ENCODE data around the gene RRP1B. TPM values are rescaled to one million over a fixed set of nuclear protein-coding genes. Genes with fewer than 3 reads are reported as not detected.
"Not testable (repeated sequence)": the region's sequence is repeated elsewhere in the genome, so short reads cannot be mapped to it uniquely, and the experiment has no call there.

The RRP1B gene
- total RNA-seq, 3 donors from 2014 or later: 17.1 to 22.6 (median 22.1) TPM

DNA sequence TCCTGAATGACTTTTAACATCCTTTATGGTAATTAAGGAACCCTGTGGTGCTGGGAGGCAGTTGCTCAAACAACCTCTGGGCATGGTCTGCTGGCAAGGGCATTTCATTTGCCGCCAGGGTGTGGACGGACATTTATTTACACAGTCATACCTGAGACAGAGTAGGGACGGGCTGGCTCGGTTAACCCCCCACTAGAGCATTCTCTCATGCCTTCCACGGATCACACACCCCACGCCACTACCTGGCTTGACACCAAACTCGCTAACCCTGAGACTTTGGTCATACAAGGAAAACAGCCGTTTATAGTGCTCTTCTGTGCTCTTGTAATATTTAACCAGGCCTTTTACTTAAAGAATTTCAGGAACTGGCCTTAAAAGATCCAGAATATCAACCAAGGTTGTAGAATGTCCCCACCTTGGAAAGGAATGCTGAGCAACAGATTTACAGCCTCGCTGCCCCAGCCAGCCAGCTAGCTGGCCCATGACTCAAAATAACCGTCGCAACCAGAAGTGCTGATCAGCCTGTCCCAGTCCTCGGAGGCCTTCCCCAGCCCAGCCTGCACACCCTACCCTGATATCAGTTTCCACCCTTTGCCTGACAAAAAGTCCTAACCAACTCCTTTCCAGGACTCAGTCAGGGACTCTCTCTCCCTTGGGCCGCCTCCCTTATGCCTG lies 53.0 kb downstream of the RRP1B start:
- Histone ChIP-seq H3K4me1 (no peaks in the 10 kb centered on the region), H3K4me3 (peak overlapping the region in 1 of 3 donors; percentile 16), H3K27me3 (no peaks in the 10 kb centered on the region), H3K36me3 (no peaks in the 10 kb centered on the region), H3K9me3 (no peaks in the 10 kb centered on the region), H3K27ac (peak overlapping the region; percentile 80 to 88)
- intact Hi-C loops (cut with DNase I; ENCODE audit: low total_unique reads): no loop called here
- no peak for TF ChIP-seq POLR2A (IDR thresholded peaks at IDR 0.05)
- TF ChIP-seq, protein P1, sequence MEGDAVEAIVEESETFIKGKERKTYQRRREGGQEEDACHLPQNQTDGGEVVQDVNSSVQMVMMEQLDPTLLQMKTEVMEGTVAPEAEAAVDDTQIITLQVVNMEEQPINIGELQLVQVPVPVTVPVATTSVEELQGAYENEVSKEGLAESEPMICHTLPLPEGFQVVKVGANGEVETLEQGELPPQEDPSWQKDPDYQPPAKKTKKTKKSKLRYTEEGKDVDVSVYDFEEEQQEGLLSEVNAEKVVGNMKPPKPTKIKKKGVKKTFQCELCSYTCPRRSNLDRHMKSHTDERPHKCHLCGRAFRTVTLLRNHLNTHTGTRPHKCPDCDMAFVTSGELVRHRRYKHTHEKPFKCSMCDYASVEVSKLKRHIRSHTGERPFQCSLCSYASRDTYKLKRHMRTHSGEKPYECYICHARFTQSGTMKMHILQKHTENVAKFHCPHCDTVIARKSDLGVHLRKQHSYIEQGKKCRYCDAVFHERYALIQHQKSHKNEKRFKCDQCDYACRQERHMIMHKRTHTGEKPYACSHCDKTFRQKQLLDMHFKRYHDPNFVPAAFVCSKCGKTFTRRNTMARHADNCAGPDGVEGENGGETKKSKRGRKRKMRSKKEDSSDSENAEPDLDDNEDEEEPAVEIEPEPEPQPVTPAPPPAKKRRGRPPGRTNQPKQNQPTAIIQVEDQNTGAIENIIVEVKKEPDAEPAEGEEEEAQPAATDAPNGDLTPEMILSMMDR (IDR thresholded peaks at IDR 0.05): peak in 1 of 3 donors; percentile 19
- DNase-seq (ENCODE audit: low spot score in 2 of 2): peak; percentile 76 to 81

DNA sequence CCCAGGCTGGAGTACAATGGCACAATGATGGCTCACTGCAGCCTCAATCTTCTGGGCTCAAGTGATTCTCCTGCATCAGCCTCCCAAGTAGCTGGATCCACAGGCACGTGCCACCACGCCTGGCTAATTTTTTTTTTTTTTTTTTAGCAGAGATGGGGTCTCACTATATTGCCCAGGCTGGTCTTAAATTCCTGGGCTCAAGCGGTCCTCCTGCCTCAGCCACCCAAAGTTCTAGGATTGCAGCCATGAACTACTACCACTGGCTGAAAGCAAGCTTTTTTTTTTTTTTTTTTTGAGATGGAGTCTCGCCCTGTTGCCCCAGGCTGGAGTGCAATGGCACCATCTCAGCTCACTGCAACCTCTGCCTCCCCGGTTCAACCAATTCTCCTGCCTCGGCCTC lies 53.8 kb downstream of the RRP1B start:
- intact Hi-C loops (cut with DNase I; ENCODE audit: low total_unique reads); H3K36me3 ChIP-seq; H3K9me3 ChIP-seq; H3K27me3 ChIP-seq; H3K4me1 ChIP-seq; H3K4me3 ChIP-seq; DNase-seq (ENCODE audit: low spot score in 2 of 2): not testable (repeated sequence)
- peak overlapping the region in 1 of 2 donors; percentile 88 for H3K27ac ChIP-seq

DNA sequence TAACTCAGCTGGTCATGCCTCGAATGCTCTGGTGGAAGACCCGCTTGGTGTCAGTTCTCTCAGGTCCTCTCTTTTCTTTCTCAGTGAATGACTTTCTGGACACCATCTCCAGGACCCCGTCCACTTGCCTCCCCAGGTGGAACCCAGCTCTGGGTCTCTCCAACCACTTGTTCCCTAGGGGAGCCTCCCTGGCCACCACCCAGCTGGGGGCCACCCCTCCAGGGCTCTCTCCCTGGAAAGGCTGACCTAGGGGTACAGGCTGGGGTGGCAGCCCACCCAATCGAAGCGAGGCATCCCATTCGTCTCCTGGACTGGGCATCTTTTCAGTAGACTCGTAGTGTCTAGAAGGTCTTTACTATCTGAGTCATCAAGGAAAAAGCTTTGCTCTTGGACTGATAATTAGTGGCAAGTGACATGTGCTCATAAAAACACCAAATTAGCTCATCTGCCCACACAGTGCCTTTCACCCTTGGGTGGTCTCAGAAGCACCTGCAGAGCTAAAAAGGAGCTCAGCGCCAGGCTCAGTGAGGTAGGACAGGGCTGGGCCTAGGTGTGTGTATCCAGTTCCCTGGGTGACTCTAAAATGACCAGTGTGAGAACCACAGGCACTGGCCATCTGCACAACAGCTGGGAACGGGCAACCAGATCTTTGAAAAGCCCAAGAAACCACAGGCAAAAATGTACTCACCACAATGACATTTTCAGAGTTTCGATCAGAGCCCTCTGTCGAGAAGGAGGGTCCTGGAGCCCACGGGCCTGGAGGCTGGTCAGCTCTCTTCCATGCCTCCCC lies 57.2 kb downstream of the RRP1B start:
- H3K27me3 ChIP-seq: no peaks in the 10 kb centered on the region
- DNase-seq (ENCODE audit: low spot score in 2 of 2): no peak
- intact Hi-C loops (cut with DNase I; ENCODE audit: low total_unique reads): no loop called here
- H3K9me3 ChIP-seq: no peaks in the 10 kb centered on the region
- H3K4me1 ChIP-seq: peaks cover 3 to 13% of the 10 kb centered on the region in 2 donors
- no peak overlapping the region for H3K27ac ChIP-seq
- TF ChIP-seq, protein P1 (IDR thresholded peaks at IDR 0.05): no peak
- TF ChIP-seq POLR2A (IDR thresholded peaks at IDR 0.05) (no peak), POLR2AphosphoS5 (IDR thresholded peaks at IDR 0.05) (no peak)
- H3K36me3 ChIP-seq: no peaks in the 10 kb centered on the region
- H3K4me3 ChIP-seq: no peak overlapping the region

DNA sequence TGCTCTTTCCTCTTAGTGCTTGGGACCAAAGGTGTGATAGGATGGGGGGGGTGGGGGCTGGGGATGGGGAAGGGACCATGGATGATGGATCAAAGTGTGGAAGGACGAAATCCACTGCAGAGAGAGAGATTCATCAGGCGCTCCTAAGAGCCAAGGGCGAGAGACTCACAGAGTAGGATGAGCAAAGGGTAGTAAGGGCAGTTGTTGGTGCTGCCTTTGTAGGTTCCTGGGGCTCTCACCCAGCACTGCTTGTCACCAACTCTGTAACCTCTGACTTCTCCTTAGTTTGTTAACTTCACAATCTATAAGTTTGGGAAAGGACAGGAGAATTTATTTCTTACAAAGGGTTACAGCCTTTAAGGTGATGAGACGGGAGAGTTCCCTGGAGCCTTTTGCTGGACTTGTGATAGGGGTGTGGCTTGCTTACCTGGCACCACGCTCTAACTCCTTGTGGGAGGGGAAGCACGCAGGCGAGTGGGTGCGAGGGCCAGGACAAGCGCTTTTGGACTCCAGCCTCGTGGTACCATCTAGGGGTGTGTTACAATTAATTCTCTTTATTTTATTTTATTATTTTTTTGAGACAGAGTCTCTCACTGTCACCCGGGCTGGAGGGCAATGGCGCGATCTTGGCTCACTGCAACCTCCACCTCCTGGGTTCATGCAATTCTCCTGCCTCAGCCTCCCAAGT lies 58.0 kb downstream of the RRP1B start:
- intact Hi-C loops (cut with DNase I; ENCODE audit: low total_unique reads): no loop called here
- H3K27ac ChIP-seq: peak overlapping the region in 1 of 2 donors; percentile 8
- no peaks in the 10 kb centered on the region for H3K27me3 ChIP-seq
- TF ChIP-seq, protein P1 (IDR thresholded peaks at IDR 0.05): no peak
- no peak for TF ChIP-seq POLR2AphosphoS5 (IDR thresholded peaks at IDR 0.05)
- TF ChIP-seq POLR2A (IDR thresholded peaks at IDR 0.05): no peak
- H3K4me3 ChIP-seq: no peak overlapping the region
- H3K4me1 ChIP-seq: peaks cover 3 to 13% of the 10 kb centered on the region in 2 donors
- DNase-seq (ENCODE audit: low spot score in 2 of 2): no peak
- H3K36me3 ChIP-seq: no peaks in the 10 kb centered on the region
- H3K9me3 ChIP-seq: no peaks in the 10 kb centered on the region

DNA sequence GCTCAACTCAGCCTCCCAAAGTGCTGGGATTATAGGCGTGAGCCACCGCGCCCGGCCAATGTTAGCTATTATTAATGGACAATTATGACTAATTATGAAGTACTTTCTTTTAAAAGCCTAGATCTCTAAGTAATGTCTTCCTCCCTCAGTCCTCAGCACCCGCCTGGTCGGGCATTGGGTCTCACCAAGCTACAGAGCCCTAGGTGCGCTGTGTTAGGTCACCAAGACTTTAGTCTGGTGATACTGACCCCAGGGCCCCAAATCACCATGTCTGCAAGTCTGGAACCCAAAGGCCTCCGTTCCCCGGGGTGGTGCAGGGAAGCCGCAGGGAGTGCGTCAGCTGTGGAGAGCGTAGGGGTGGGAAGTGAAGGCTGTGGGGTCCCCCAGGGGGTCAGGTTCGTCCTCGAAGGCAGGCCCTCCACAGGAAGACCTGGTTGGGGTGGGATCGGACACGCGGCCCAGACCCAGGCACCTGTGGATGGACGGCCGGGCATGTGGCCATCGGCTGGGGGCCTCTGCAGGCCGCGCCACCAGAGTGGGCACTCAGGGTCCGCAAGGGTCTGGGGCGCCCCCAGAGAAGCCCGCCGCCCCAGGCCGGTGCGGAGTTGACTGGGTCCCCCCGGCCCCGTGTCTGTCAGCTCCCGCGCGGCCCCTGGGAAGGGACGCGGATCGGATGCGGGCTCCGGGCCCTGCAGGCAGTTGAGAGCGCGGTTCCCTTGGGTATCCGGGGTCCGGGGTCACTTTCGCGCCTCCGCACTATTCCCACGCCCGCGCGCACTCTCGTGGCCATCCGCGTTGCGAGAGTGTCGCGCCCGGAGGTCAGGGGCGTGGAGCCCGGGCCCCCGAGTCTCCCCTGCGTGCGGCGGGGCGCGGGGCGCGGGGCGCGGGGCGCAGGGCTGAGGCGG lies 58.9 kb downstream of the RRP1B start:
- H3K4me1 ChIP-seq: peaks cover 3 to 13% of the 10 kb centered on the region in 2 donors
- TF ChIP-seq POLR2A (IDR thresholded peaks at IDR 0.05) (no peak), POLR2AphosphoS5 (IDR thresholded peaks at IDR 0.05) (no peak)
- TF ChIP-seq, protein P1 (IDR thresholded peaks at IDR 0.05): no peak
- no peaks in the 10 kb centered on the region for H3K9me3 ChIP-seq
- peak overlapping the region; percentile 83 to 89 for H3K27ac ChIP-seq
- peak overlapping the region; percentile 86 to 99 (median 95) for H3K4me3 ChIP-seq
- H3K27me3 ChIP-seq: no peaks in the 10 kb centered on the region
- no peak for DNase-seq (ENCODE audit: low spot score in 2 of 2)
- intact Hi-C loops (cut with DNase I; ENCODE audit: low total_unique reads): no loop called here
- H3K36me3 ChIP-seq: no peaks in the 10 kb centered on the region
